GM18858 (cell line): ENCODE results near the gene VEGFB.
"Not testable (repeated sequence)": the region's sequence is repeated elsewhere in the genome, so short reads cannot be mapped to it uniquely, and the experiment has no call there.

Source experiments
- ATAC-seq: cut with Tn5 transposase; IDR thresholded peaks from one replicate; pipeline ENCODE4 v1.9.1; 2021; ENCODE audit not compliant: unreplicated experiment

VEGFB gene

GRCh38 chr11:64245797-64246620 lies 11.6 kb downstream of the VEGFB start:
- no peak for ATAC-seq

GRCh38 chr11:64246621-64246870 lies 12.2 kb downstream of the VEGFB start:
- ATAC-seq, result not testable (repeated sequence)

GRCh38 chr11:64246871-64247728 lies 12.7 kb downstream of the VEGFB start, which contains the start of gene PPP1R14B:
Gene PPP1R14B (minus strand): TSS chr11:64246943. CDS start chr11:64246673, 270 bp downstream.
- no peak for ATAC-seq

GRCh38 chr11:64247729-64248531 lies 13.5 kb downstream of the VEGFB start:
- no peak for ATAC-seq

GRCh38 chr11:64248578-64248977 lies 14.2 kb downstream of the VEGFB start:
- ATAC-seq, result no peak

GRCh38 chr11:64249038-64249437 lies 14.7 kb downstream of the VEGFB start:
- no peak for ATAC-seq

- ATAC-seq, result no peak
Measured at GRCh38 chr11:64249563-64250414, 15.4 kb downstream of the VEGFB start.

- no peak for ATAC-seq
Measured at GRCh38 chr11:64250415-64251015, 16.1 kb downstream of the VEGFB start.

GRCh38 chr11:64251016-64251752 lies 16.8 kb downstream of the VEGFB start, which contains the start of gene PLCB3:
Gene PLCB3 (plus strand): TSS chr11:64251530. CDS start chr11:64251650, 120 bp downstream.
- no peak for ATAC-seq

- ATAC-seq, result no peak
Measured at GRCh38 chr11:64251753-64252002, 17.3 kb downstream of the VEGFB start.

GRCh38 chr11:64252003-64252872 lies 17.9 kb downstream of the VEGFB start:
- no peak for ATAC-seq

GRCh38 chr11:64253043-64253442 lies 18.7 kb downstream of the VEGFB start:
- ATAC-seq, result no peak

- no peak for ATAC-seq
Measured at GRCh38 chr11:64253481-64253880, 19.1 kb downstream of the VEGFB start.

GRCh38 chr11:64254326-64254725 lies 19.9 kb downstream of the VEGFB start:
- no peak for ATAC-seq

- no peak for ATAC-seq
Measured at GRCh38 chr11:64255135-64256128, 21.0 kb downstream of the VEGFB start.

GRCh38 chr11:64256300-64256699 lies 21.9 kb downstream of the VEGFB start:
- no peak for ATAC-seq

GRCh38 chr11:64258356-64258755 lies 24.0 kb downstream of the VEGFB start:
- ATAC-seq, result no peak
